SU-DHL-6 (cell line): ENCODE results near the gene CD34.

Source experiments
- CTCF ChIP-seq: fragments of 200-600 bp; sonication (generic); IDR thresholded peaks from one replicate; pipeline ENCODE4 v1.5.1; 2017; ENCODE audit warnings: antibody characterized with exemption, mild to moderate bottlenecking, low read length, moderate library complexity; ENCODE audit not compliant: insufficient read depth, poor library complexity, severe bottlenecking
- EZH2phosphoT487 ChIP-seq: fragments of 200-600 bp; sonication (generic), shearing (Covaris generic); conservative IDR thresholded peaks from 2 replicates; pipeline ENCODE4 v1.6.1; 2018; ENCODE audit warnings: mild to moderate bottlenecking, antibody characterized with exemption, low read length, moderate library complexity, mixed read lengths

- TF ChIP-seq CTCF (no peak), EZH2phosphoT487 (no peak)
Measured at GRCh38 chr1:207920444-207921021, 9.6 kb upstream of the CD34 start.
